OCI-LY3 (cell line): ENCODE results near the gene LOXHD1.

Experiments
- H2AFZ ChIP-seq: fragments of 200-600, 300-600 bp; shearing (Covaris generic); 2 replicates; pipeline ENCODE4 v1.6.0; 2014; ENCODE audit warnings: antibody characterized with exemption, low read depth, low read length
- H3K27ac ChIP-seq: fragments of 200-600, 300-600 bp; sonication (generic); 2 replicates; pipeline ENCODE4 v1.5.1; 2014; ENCODE audit warnings: mild to moderate bottlenecking, low read length, moderate library complexity, mixed read lengths
- H3K27me3 ChIP-seq: fragments of 200-600, 300-600 bp; sonication (generic); 2 replicates; pipeline ENCODE4 v1.6.1; 2014; ENCODE audit warnings: low read depth, low read length, mixed read lengths
- H3K36me3 ChIP-seq: fragments of 200-600, 300-600 bp; sonication (generic); replicated peaks from 2 replicates; pipeline ENCODE3; 2014; ENCODE audit warnings: low read depth, low read length, mixed read lengths
- H3K4me1 ChIP-seq: fragments of 300-600, 200-600 bp; sonication (generic); 2 replicates; pipeline ENCODE4 v1.6.1; 2014; ENCODE audit warnings: low read length, mixed read lengths
- H3K4me2 ChIP-seq: fragments of 200-600, 300-600 bp; sonication (generic); 2 replicates; pipeline ENCODE4 v1.6.1; 2014; ENCODE audit warnings: low read length, mixed read lengths
- H3K4me3 ChIP-seq: fragments of 300-600, 200-600 bp; sonication (generic); 2 replicates; pipeline ENCODE4 v1.5.1; 2014; ENCODE audit warnings: antibody characterized with exemption, mild to moderate bottlenecking, low read length, moderate library complexity
- H3K79me2 ChIP-seq: fragments of 300-600, 200-600 bp; shearing (Covaris generic); 2 replicates; pipeline ENCODE4 v1.6.1; 2014; ENCODE audit warnings: mild to moderate bottlenecking, low read length, mixed read lengths
- H3K9ac ChIP-seq: fragments of 300-600, 200-600 bp; shearing (Covaris generic); 2 replicates; pipeline ENCODE4 v1.6.0; 2014; ENCODE audit warnings: mild to moderate bottlenecking, low read length, moderate library complexity
- H3K9me3 ChIP-seq: fragments of 200-600, 300-600 bp; shearing (Covaris generic); 2 replicates; pipeline ENCODE4 v1.6.1; 2014; ENCODE audit warnings: low read length, mixed read lengths; ENCODE audit not compliant: insufficient read depth
- H4K20me1 ChIP-seq: fragments of 200-600, 300-600 bp; sonication (generic); 2 replicates; pipeline ENCODE4 v1.6.1; 2016; ENCODE audit warnings: low read length, mixed read lengths; ENCODE audit not compliant: insufficient read depth
- CTCF ChIP-seq: fragments of 200-600, 300-600 bp; sonication (generic); IDR thresholded peaks from 2 replicates; pipeline ENCODE4 v1.5.1; 2014; ENCODE audit warnings: antibody characterized with exemption, low read length, low read depth
- EZH2phosphoT487 ChIP-seq: fragments of 200-600 bp; shearing (Covaris generic); IDR thresholded peaks from 2 replicates; pipeline ENCODE4 v1.6.1; 2018; ENCODE audit warnings: antibody characterized with exemption, mixed run types, low read depth

LOXHD1 gene

GRCh38 chr18:46596119-46596518 lies 60.9 kb downstream of the LOXHD1 start:
- no peak for TF ChIP-seq EZH2phosphoT487
- no peak for TF ChIP-seq CTCF
- Histone ChIP-seq H3K9ac (no peak overlapping the region), H3K4me3 (no peak overlapping the region), H2AFZ (no peak overlapping the region), H3K79me2 (no peaks in the 10 kb centered on the region), H3K27ac (no peak overlapping the region), H3K4me1 (no peaks in the 10 kb centered on the region), H3K9me3 (no peaks in the 10 kb centered on the region), H3K4me2 (no peak overlapping the region), H3K27me3 (peaks cover 65% of the 10 kb centered on the region), H4K20me1 (no peaks in the 10 kb centered on the region), H3K36me3 (no peaks in the 10 kb centered on the region)

- Histone ChIP-seq H3K27ac (no peak overlapping the region), H3K9ac (no peak overlapping the region), H3K79me2 (no peaks in the 10 kb centered on the region), H3K4me1 (no peaks in the 10 kb centered on the region), H3K4me3 (no peak overlapping the region), H3K36me3 (no peaks in the 10 kb centered on the region), H2AFZ (no peak overlapping the region), H3K27me3 (peaks cover 78% of the 10 kb centered on the region), H3K4me2 (no peak overlapping the region), H3K9me3 (no peaks in the 10 kb centered on the region), H4K20me1 (no peaks in the 10 kb centered on the region)
- TF ChIP-seq CTCF = no peak
- TF ChIP-seq EZH2phosphoT487 = no peak
Measured at GRCh38 chr18:46591783-46592391, 65.1 kb downstream of the LOXHD1 start.

- Histone ChIP-seq H3K9me3 (no peaks in the 10 kb centered on the region), H3K36me3 (no peaks in the 10 kb centered on the region), H3K27me3 (peaks cover 72% of the 10 kb centered on the region), H3K9ac (no peak overlapping the region), H3K79me2 (no peaks in the 10 kb centered on the region), H3K27ac (no peak overlapping the region), H3K4me3 (no peak overlapping the region), H3K4me1 (no peaks in the 10 kb centered on the region), H2AFZ (no peak overlapping the region), H4K20me1 (no peaks in the 10 kb centered on the region), H3K4me2 (no peak overlapping the region)
- TF ChIP-seq CTCF = no peak
- no peak for TF ChIP-seq EZH2phosphoT487
Measured at GRCh38 chr18:46590103-46590502, 66.9 kb downstream of the LOXHD1 start.

- no peak overlapping the region for H3K4me2 ChIP-seq
- no peak overlapping the region for H3K4me3 ChIP-seq
- no peaks in the 10 kb centered on the region for H3K9me3 ChIP-seq
- H4K20me1 ChIP-seq = no peaks in the 10 kb centered on the region
- H3K27me3 ChIP-seq = peaks cover 67% of the 10 kb centered on the region
- H3K36me3 ChIP-seq = no peaks in the 10 kb centered on the region
- H3K27ac ChIP-seq = no peak overlapping the region
- no peak overlapping the region for H2AFZ ChIP-seq
- H3K4me1 ChIP-seq = no peaks in the 10 kb centered on the region
- no peak overlapping the region for H3K9ac ChIP-seq
- TF ChIP-seq CTCF (no peak), EZH2phosphoT487 (no peak)
- H3K79me2 ChIP-seq = no peaks in the 10 kb centered on the region
Measured at GRCh38 chr18:46588971-46589660, 67.9 kb downstream of the LOXHD1 start.
